RWPE2 (cell line): Measurements from ENCODE around the gene LPCAT3.
A peak's percentile ranks its signal among the peaks of the same experiment; 100 is the strongest.

Experiments used
- ATAC-seq: fragments of 200-7000 bp; cut with Tn5 transposase; 3 replicates; pipeline ENCODE4 v1.9.1; 2021; ENCODE audit warnings: low read depth
- DNase-seq: peaks from one replicate; pipeline ENCODE4 v3.0.0-alpha.2; 2020; ENCODE audit warnings: low spot score
- H3K27ac ChIP-seq: fragments of 450-650 bp; 2 replicates; pipeline ENCODE4 v1.5.1; 2017; ENCODE audit warnings: mild to moderate bottlenecking; ENCODE audit not compliant: poor library complexity, severe bottlenecking
- H3K27me3 ChIP-seq: fragments of 250-450 bp; sonication (Bioruptor Pico); 2 replicates; pipeline ENCODE4 v1.5.1; 2021; ENCODE audit warnings: mild to moderate bottlenecking, moderate library complexity; ENCODE audit not compliant: insufficient read depth, poor library complexity, severe bottlenecking
- H3K36me3 ChIP-seq: fragments of 250-450 bp; sonication (Bioruptor Pico); 2 replicates; pipeline ENCODE4 v1.5.1; 2020; ENCODE audit warnings: low read depth, mild to moderate bottlenecking, moderate library complexity
- H3K4me1 ChIP-seq: fragments of 250-450 bp; sonication (Bioruptor Pico); 2 replicates; pipeline ENCODE4 v1.5.1; 2021; ENCODE audit warnings: mild to moderate bottlenecking, moderate library complexity; ENCODE audit not compliant: insufficient read depth, poor library complexity, severe bottlenecking
- H3K4me3 ChIP-seq: fragments of 250-450 bp; sonication (Bioruptor Pico); 2 replicates; pipeline ENCODE4 v1.5.1; 2021; ENCODE audit warnings: mild to moderate bottlenecking, moderate library complexity; ENCODE audit not compliant: severe bottlenecking
- H3K9me3 ChIP-seq: fragments of 250-450 bp; sonication (Bioruptor Pico); 2 replicates; pipeline ENCODE4 v1.5.1; 2021; ENCODE audit warnings: mild to moderate bottlenecking, moderate library complexity; ENCODE audit not compliant: severe bottlenecking
- TF ChIP-seq, protein P1 (sequence below): fragments of 450-650 bp; IDR thresholded peaks from one replicate; pipeline ENCODE4 v1.5.1; 2017; ENCODE audit warnings: mild to moderate bottlenecking, moderate library complexity; ENCODE audit not compliant: poor library complexity, severe bottlenecking

Gene LPCAT3

DNA sequence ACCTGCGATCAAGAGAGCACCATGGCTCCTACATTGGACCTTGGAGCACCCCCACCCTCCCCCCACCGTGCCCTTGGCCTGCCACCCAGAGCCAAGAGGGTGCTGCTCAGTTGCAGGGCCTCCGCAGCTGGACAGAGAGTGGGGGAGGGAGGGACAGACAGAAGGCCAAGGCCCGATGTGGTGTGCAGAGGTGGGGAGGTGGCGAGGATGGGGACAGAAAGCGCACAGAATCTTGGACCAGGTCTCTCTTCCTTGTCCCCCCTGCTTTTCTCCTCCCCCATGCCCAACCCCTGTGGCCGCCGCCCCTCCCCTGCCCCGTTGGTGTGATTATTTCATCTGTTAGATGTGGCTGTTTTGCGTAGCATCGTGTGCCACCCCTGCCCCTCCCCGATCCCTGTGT lies 76.5 kb downstream of the LPCAT3 start:
- ATAC-seq (no peak), DNase-seq (no peak)
- peaks cover 13% of the 10 kb centered on the region for H3K4me1 ChIP-seq
- H3K36me3 ChIP-seq = peaks cover 29% of the 10 kb centered on the region
- no peak overlapping the region for H3K4me3 ChIP-seq
- H3K27ac ChIP-seq = no peak overlapping the region
- no peaks in the 10 kb centered on the region for H3K27me3 ChIP-seq
- TF ChIP-seq, protein P1, sequence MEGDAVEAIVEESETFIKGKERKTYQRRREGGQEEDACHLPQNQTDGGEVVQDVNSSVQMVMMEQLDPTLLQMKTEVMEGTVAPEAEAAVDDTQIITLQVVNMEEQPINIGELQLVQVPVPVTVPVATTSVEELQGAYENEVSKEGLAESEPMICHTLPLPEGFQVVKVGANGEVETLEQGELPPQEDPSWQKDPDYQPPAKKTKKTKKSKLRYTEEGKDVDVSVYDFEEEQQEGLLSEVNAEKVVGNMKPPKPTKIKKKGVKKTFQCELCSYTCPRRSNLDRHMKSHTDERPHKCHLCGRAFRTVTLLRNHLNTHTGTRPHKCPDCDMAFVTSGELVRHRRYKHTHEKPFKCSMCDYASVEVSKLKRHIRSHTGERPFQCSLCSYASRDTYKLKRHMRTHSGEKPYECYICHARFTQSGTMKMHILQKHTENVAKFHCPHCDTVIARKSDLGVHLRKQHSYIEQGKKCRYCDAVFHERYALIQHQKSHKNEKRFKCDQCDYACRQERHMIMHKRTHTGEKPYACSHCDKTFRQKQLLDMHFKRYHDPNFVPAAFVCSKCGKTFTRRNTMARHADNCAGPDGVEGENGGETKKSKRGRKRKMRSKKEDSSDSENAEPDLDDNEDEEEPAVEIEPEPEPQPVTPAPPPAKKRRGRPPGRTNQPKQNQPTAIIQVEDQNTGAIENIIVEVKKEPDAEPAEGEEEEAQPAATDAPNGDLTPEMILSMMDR = no peak
- no peaks in the 10 kb centered on the region for H3K9me3 ChIP-seq

DNA sequence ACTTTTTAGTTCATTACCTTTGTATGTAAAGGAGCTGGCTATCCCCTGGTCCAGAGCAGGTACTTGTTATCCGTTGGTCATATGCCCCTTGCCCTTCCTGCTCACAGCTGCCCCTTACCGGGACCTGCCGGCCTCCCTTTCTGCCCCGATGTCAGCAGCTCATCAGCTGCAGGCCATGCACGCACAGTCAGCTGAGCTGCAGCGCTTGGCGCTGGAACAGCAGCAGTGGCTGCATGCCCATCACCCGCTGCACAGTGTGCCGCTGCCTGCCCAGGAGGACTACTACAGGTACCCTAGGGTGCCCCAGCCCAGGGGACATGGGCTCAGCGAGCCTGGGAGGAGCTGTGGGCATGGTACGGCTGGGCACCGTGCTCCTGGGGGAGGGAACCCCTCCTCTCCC lies 77.0 kb downstream of the LPCAT3 start:
- no peak overlapping the region for H3K4me3 ChIP-seq
- DNase-seq (no peak), ATAC-seq (no peak)
- H3K27me3 ChIP-seq = no peaks in the 10 kb centered on the region
- H3K36me3 ChIP-seq = peaks cover 29% of the 10 kb centered on the region
- TF ChIP-seq, protein P1 = no peak
- H3K9me3 ChIP-seq = no peaks in the 10 kb centered on the region
- no peak overlapping the region for H3K27ac ChIP-seq
- peaks cover 13% of the 10 kb centered on the region for H3K4me1 ChIP-seq

DNA sequence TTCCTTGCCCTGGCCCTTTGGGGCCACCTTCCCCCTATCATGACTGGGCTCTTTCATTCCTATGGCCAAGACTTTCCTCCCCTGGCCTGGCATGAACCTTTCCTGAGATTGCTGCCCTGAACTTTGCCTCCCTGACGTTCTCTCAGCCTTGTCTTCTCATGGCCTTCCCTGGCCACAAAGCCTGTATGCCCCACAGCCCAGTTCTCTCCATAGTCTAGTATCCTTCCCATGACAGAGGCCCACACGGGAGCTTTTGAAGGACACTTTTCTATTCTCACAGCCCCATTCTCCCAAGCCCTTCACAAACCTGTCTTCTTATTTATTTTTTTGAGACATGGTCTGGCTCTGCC lies 79.1 kb downstream of the LPCAT3 start:
- no peak for ATAC-seq
- Histone ChIP-seq H3K36me3 (peaks cover 35% of the 10 kb centered on the region), H3K9me3 (no peaks in the 10 kb centered on the region), H3K4me3 (no peak overlapping the region), H3K4me1 (no peaks in the 10 kb centered on the region), H3K27ac (no peak overlapping the region), H3K27me3 (no peaks in the 10 kb centered on the region)
- TF ChIP-seq, protein P1 = no peak
- DNase-seq = no peak

DNA sequence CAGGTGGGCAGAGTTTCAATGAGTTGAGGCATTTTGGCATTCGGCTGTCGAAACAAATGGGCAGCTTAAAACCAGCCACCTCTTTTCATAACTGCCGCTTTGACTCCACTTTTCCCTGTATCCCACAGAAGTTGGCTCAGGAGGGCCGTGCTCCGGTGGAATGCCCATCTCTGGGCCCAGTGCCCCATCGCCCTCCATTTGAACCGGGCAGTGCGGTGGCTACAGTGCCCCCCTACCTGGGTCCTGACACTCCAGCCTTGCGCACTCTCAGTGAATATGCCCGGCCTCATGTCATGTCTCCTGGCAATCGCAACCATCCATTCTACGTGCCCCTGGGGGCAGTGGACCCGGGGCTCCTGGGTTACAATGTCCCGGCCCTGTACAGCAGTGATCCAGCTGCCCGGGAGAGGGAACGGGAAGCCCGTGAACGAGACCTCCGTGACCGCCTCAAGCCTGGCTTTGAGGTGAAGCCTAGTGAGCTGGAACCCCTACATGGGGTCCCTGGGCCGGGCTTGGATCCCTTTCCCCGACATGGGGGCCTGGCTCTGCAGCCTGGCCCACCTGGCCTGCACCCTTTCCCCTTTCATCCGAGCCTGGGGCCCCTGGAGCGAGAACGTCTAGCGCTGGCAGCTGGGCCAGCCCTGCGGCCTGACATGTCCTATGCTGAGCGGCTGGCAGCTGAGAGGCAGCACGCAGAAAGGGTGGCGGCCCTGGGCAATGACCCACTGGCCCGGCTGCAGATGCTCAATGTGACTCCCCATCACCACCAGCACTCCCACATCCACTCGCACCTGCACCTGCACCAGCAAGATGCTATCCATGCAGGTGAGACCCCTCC lies 79.7 kb downstream of the LPCAT3 start:
- TF ChIP-seq, protein P1 = peak; percentile 70

More for the DNA sequence above, 79.7 kb downstream of the LPCAT3 start:
- Histone ChIP-seq H3K4me3 (peak overlapping the region; percentile 31), H3K4me1 (peaks cover 3% of the 10 kb centered on the region), H3K27me3 (no peaks in the 10 kb centered on the region), H3K36me3 (peaks cover 41% of the 10 kb centered on the region), H3K9me3 (no peaks in the 10 kb centered on the region), H3K27ac (peak overlapping the region; percentile 55)
- DNase-seq (no peak), ATAC-seq (no peak)
